Mesothelial cell of epicardium (in vitro differentiated cells): ENCODE measurements around the gene DNMT1. TPM values are rescaled to one million over a fixed set of nuclear protein-coding genes. Genes with fewer than 3 reads are reported as not detected.

Experiments used
- DNase-seq, 2 experiments: peaks; one replicate each; pipeline ENCODE4 v3.0.0; 2021; ENCODE audit warnings: low spot score in 2 of 2; ENCODE audit not compliant: unreplicated experiment in 2 of 2
- H3K27ac Mint-ChIP-seq: 2 replicates; pipeline ENCODE4 v1.8.0; 2021; ENCODE audit warnings: mixed read lengths
- H3K27me3 Mint-ChIP-seq: 2 replicates; pipeline ENCODE4 v1.8.0; 2021; ENCODE audit warnings: low read depth, mixed read lengths
- H3K36me3 Mint-ChIP-seq: 2 replicates; pipeline ENCODE4 v1.8.0; 2021; ENCODE audit warnings: mixed read lengths
- H3K4me1 Mint-ChIP-seq: 2 replicates; pipeline ENCODE4 v1.8.0; 2021; ENCODE audit warnings: mixed read lengths
- H3K4me3 Mint-ChIP-seq: 2 replicates; pipeline ENCODE4 v1.8.0; 2021; ENCODE audit warnings: mild to moderate bottlenecking, moderate library complexity, mixed read lengths
- H3K9me3 Mint-ChIP-seq: 2 replicates; pipeline ENCODE4 v1.8.0; 2021; ENCODE audit warnings: mixed read lengths
- CTCF ChIP-seq: fragments of 200-600 bp; sonication (generic); IDR thresholded peaks from one replicate; pipeline ENCODE4 v1.5.0; 2021; ENCODE audit warnings: antibody characterized with exemption; ENCODE audit not compliant: unreplicated experiment
- total RNA-seq: library from RNA; stranded (reverse); gene quantifications from 3 replicates; pipeline ENCODE4 v1.2.1, GENCODE V29; 2021

Gene DNMT1
- total RNA-seq, 1 donor from 2014 or later, result 110 TPM

DNA sequence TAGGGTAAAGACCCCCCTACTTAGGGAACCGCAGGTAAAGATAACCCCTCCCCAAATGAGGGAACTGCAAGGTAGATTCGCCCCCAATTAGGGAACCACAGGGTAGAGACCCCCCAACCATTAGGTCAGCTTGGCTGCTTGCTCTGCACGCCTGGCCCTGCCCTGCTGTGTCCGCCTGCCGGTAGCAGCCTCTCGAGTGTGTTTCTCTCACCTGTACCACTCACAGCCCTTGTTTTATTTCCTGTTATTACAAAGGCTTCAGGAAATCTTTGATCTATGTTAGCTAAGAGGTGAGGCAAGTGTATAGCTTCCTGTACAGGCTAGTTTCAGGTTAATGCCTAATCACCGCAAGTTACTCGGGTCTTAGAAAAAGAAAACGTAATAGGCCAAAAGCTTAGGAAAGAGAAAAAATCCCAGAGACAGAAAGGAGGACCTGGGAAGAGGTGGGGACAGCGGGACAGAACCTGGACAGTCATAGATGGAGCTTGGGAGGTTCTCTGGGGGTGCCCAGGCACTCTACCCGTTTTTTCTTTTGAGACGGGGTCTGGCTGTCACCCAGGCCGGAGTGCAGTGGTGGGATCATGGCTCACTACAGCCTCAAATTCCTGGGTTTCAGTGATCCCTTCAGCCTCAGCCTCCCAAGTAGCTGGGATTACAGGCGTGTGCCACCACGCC, 51.9 kb downstream of the DNMT1 start:
- Mint-ChIP-seq H3K36me3 (peaks cover 24% of the 10 kb centered on the region), H3K4me3 (no peak overlapping the region), H3K27me3 (no peaks in the 10 kb centered on the region), H3K4me1 (no peaks in the 10 kb centered on the region), H3K27ac (no peak overlapping the region), H3K9me3 (no peaks in the 10 kb centered on the region)
- DNase-seq, result no peak
- no peak for TF ChIP-seq CTCF

DNA sequence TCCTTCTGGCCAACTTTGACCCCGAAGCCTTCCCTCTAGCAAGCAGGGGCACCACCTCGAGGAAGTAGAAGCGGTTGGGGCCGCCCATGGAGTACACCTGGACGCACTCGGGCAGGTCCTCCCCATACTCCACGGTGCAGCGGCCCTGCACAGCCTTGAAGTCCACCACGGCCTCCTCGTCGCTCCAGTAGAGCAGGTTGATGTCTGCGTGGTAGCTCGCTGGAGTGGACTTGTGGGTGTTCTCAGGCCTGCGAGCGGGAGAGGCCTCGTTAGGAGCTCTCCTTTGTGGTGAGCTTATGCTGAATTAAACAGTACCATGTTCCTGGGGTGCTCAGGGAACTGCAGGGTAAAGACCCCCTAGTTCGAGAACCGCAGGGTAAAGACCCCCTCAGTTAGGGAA, 52.8 kb downstream of the DNMT1 start:
- H3K4me1 Mint-ChIP-seq, result no peaks in the 10 kb centered on the region
- no peak for DNase-seq
- no peaks in the 10 kb centered on the region for H3K9me3 Mint-ChIP-seq
- no peak for TF ChIP-seq CTCF
- no peak overlapping the region for H3K27ac Mint-ChIP-seq
- no peaks in the 10 kb centered on the region for H3K27me3 Mint-ChIP-seq
- peaks cover 26% of the 10 kb centered on the region for H3K36me3 Mint-ChIP-seq
- H3K4me3 Mint-ChIP-seq, result no peak overlapping the region

DNA sequence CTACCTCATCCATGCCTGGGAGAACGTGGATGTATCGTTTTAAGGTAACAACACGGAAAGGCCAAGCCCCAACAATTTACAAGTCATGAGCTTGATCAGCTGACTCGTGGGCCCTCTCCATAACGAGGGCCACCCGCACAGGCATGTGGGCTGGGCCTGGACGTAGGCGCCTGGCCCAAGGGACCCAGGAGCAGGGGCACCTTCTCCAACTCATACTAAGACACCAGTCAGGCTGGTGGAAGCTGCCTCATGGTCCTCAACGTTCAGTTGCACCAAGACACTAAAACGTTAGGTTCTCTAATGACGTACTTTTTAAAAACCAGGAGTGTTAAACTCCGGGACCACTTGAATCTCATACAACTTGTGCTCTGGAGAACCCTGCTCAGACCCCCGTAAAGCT, 53.3 kb downstream of the DNMT1 start:
- Mint-ChIP-seq H3K4me3 (no peak overlapping the region), H3K36me3 (peaks cover 25% of the 10 kb centered on the region)

DNA sequence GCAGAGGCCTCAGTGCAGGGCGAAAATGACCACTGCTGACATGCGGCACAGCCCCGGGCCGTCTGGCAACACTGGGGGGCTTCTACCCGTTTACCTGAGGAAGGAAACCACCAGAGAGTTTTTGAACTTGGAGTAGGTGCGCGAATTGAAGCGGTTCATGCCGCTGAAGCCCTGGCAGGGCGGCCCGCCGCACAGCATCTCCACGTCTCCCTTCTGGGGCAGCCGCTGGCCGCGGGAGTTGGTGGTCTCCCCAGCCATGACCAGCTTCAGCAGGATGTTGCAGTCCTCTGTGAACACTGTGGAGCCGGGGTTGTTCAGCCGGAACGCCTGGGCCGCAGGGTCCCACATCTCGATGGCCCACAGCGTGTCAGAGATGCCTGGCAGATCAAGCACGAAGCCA, 54.8 kb downstream of the DNMT1 start:
- Mint-ChIP-seq H3K9me3 (no peaks in the 10 kb centered on the region), H3K36me3 (peaks cover 15% of the 10 kb centered on the region), H3K27me3 (no peaks in the 10 kb centered on the region), H3K27ac (no peak overlapping the region), H3K4me1 (no peaks in the 10 kb centered on the region), H3K4me3 (no peak overlapping the region)
- no peak for DNase-seq
- no peak for TF ChIP-seq CTCF

More for the DNA sequence above, 53.3 kb downstream of the DNMT1 start:
- no peaks in the 10 kb centered on the region for H3K27me3 Mint-ChIP-seq
- H3K27ac Mint-ChIP-seq, result no peak overlapping the region
- DNase-seq, result no peak
- H3K9me3 Mint-ChIP-seq, result no peaks in the 10 kb centered on the region
- H3K4me1 Mint-ChIP-seq, result no peaks in the 10 kb centered on the region
- no peak for TF ChIP-seq CTCF

DNA sequence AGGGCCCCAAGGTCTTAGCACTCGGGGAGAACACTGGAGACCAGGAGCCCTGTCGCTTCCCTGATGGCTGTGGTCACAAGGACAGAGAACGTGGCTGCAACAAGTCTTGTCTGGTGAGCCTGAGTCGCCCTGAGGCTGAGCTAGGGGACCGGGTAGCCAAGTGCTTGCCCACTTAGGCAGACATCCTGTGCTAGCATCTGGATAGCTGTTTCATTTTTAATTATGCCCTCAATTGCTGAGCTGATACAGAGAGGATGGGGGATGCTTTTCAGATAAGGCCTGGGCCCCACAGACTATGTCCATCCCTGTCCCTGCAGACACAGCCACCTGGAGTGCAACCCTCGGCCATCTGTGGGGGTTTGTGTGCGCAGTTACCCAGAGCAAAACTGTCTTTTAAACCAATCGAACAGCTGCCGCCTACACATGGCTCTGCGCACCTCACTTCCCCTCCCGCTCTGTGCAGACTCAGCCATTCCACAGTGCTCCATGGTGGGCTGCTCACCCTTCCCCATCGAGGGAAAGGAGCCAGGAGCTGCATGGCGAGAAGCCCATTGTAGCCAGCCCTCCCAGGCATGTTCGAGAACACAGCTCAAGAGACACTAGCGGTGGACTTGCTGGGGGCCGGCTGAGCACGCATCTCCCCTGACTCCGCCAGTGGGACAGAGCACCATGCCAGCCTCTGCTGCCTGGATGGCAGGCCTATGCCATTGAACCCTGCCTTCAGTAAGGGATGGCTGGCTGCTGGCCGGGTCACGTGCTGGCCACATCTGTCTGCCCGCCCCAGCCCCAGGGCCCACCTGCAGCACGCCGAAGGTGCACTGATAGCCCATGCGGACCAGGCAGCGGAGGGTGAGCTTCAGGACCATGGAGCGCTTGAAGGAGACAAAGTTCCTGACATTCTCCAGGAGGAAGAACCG, 55.6 kb downstream of the DNMT1 start:
- Mint-ChIP-seq H3K4me3 (no peak overlapping the region), H3K27me3 (no peaks in the 10 kb centered on the region), H3K4me1 (no peaks in the 10 kb centered on the region), H3K36me3 (peaks cover 15% of the 10 kb centered on the region), H3K9me3 (no peaks in the 10 kb centered on the region), H3K27ac (no peak overlapping the region)
- no peak for DNase-seq
- TF ChIP-seq CTCF, result no peak
